ENCODE measurements around the gene MRPL16. TPM values are rescaled to one million over a fixed set of nuclear protein-coding genes. Genes with fewer than 3 reads are reported as not detected.

The MRPL16 gene
- total RNA-seq, 4 donors from 2014 or later: 47.9 to 58.6 (median 52.1) TPM

GRCh38 chr11:59769111-59769510 is 41.5 kb downstream of the MRPL16 start:
- TF ChIP-seq POLR2A (IDR thresholded peaks at IDR 0.05; ENCODE audit: low read depth) (no peak), EP300 (IDR thresholded peaks at IDR 0.05) (no peak), POLR2AphosphoS5 (IDR thresholded peaks at IDR 0.05) (no peak), CTCF (IDR thresholded peaks at IDR 0.05) (no peak)
- Histone ChIP-seq H3K27ac (replicated peaks in 1 of 4) (no peak overlapping the region), H3K4me3 (no peak overlapping the region), H3K4me1 (peaks cover 8 to 35% (median 19%) of the 10 kb centered on the region in 4 donors), H3K9me3 (no peaks in the 10 kb centered on the region), H3K36me3 (peaks cover 6 to 13% (median 8%) of the 10 kb centered on the region in 4 donors), H3K27me3 (no peaks in the 10 kb centered on the region)
- intact Hi-C loops (cut with DNase I): no loop called here
- WGBS: 85% methylated on average over 7 of the region's 7 CpGs
- no peak for DNase-seq (ENCODE audit: extremely low spot score)

- 85% methylated on average over 1 of the region's 1 CpG for WGBS
- H3K27me3 ChIP-seq: no peaks in the 10 kb centered on the region
- peaks cover 8 to 35% (median 19%) of the 10 kb centered on the region in 4 donors for H3K4me1 ChIP-seq
- intact Hi-C loops (cut with DNase I): no loop called here
- no peaks in the 10 kb centered on the region for H3K9me3 ChIP-seq
- TF ChIP-seq CTCF (IDR thresholded peaks at IDR 0.05) (no peak), POLR2A (IDR thresholded peaks at IDR 0.05; ENCODE audit: low read depth) (no peak)
- no peak overlapping the region for H3K27ac ChIP-seq (replicated peaks in 1 of 4)
- no peak overlapping the region for H3K4me3 ChIP-seq
- H3K36me3 ChIP-seq: no peaks in the 10 kb centered on the region
- DNase-seq (ENCODE audit: extremely low spot score): no peak
Measured at GRCh38 chr11:59767225-59767611, 43.4 kb downstream of the MRPL16 start.

- no peak for DNase-seq (ENCODE audit: extremely low spot score)
- WGBS: 85% methylated on average over 6 of the region's 6 CpGs
- H3K27me3 ChIP-seq: no peaks in the 10 kb centered on the region
- H3K4me1 ChIP-seq: peaks cover 6 to 35% (median 20%) of the 10 kb centered on the region in 4 donors
- intact Hi-C loops (cut with DNase I): no loop called here
- no peak for TF ChIP-seq CTCF (IDR thresholded peaks at IDR 0.05)
- TF ChIP-seq EP300 (IDR thresholded peaks at IDR 0.05): no peak
- TF ChIP-seq POLR2A (IDR thresholded peaks at IDR 0.05; ENCODE audit: low read depth): no peak
- TF ChIP-seq POLR2AphosphoS5 (IDR thresholded peaks at IDR 0.05): no peak
- H3K36me3 ChIP-seq: no peaks in the 10 kb centered on the region
- no peak overlapping the region for H3K4me3 ChIP-seq
- H3K9me3 ChIP-seq: no peaks in the 10 kb centered on the region
- H3K27ac ChIP-seq (replicated peaks in 1 of 4): no peak overlapping the region
Measured at GRCh38 chr11:59766542-59767224, 43.9 kb downstream of the MRPL16 start.

- WGBS: 87% methylated on average over 4 of the region's 4 CpGs
- no peak for DNase-seq (ENCODE audit: extremely low spot score)
- peaks cover 0 to 9% (median 3%) of the 10 kb centered on the region in 4 donors for H3K36me3 ChIP-seq
- intact Hi-C loops (cut with DNase I): no loop called here
- no peak overlapping the region for H3K4me3 ChIP-seq
- no peaks in the 10 kb centered on the region for H3K9me3 ChIP-seq
- H3K27ac ChIP-seq (replicated peaks in 1 of 4): no peak overlapping the region
- no peaks in the 10 kb centered on the region for H3K27me3 ChIP-seq
- TF ChIP-seq POLR2AphosphoS5 (IDR thresholded peaks at IDR 0.05) (no peak), EP300 (IDR thresholded peaks at IDR 0.05) (no peak), CTCF (IDR thresholded peaks at IDR 0.05) (no peak)
- peaks cover 2 to 38% (median 17%) of the 10 kb centered on the region in 4 donors for H3K4me1 ChIP-seq
Measured at GRCh38 chr11:59765068-59765735, 45.4 kb downstream of the MRPL16 start.

All from esophagus muscularis mucosa (tissue), 4 donors.